ENCODE measurements around the gene TTC7B.

GRCh38 chr14:90641168-90641567 lies 175.1 kb downstream of the TTC7B start:
- no peak for TF ChIP-seq ZNF274 (IDR thresholded peaks at IDR 0.05; ENCODE audit: low read depth, low read length)
- TF ChIP-seq YY1 (IDR thresholded peaks at IDR 0.05; ENCODE audit: insufficient read depth, insufficient read length): no peak

Data from NT2/D1 (cell line).